HepG2 (cell line): ENCODE data around the gene CHIC2. TPM values are rescaled to one million over a fixed set of nuclear protein-coding genes. Genes with fewer than 3 reads are reported as not detected.
A peak's percentile ranks its signal among the peaks of the same experiment; 100 is the strongest.

Experiments used
- ATAC-seq: fragments of 200-7000 bp; cut with Tn5 transposase; 3 replicates; pipeline ENCODE4 v1.9.1; 2020; ENCODE audit warnings: mild to moderate bottlenecking, moderate library complexity
- BruUV-seq: library from RNA; stranded (reverse); fragments of 400-500 nt; replicated peaks from 2 replicates; lab custom pipeline; 2021; lab: Mats Ljungman, UMichigan
- CTCF ChIA-PET: fragments of 300-600 bp; formaldehyde crosslinking; extraction: SDS; loops from one replicate; lab custom pipeline; 2021; ENCODE audit warnings: low total read pairs, inconsistent platforms, low intra/inter-chr PET ratio; lab: Yijun Ruan, JAX
- POLR2A ChIA-PET: fragments of 350-600 bp; sonication (Branson Sonifier 250); formaldehyde crosslinking; loops from one replicate; lab custom pipeline; 2020; ENCODE audit warnings: antibody characterized with exemption, inconsistent platforms; lab: Yijun Ruan, JAX
- DNase-seq: peaks from one replicate; pipeline ENCODE4 v3.0.0-alpha.2; 2015; ENCODE audit warnings: low spot score
- FAIRE-seq: peaks from 3 replicates; lab custom pipeline; 2011; peaks lifted over from hg19 to GRCh38; lab: Jason Lieb, UNC
- H2AFZ ChIP-seq: one replicate; pipeline ENCODE4 v1.6.1; 2011; ENCODE audit warnings: low read length, inconsistent platforms
- H3K27ac ChIP-seq: fragments of 300-600 bp; 3 replicates; pipeline ENCODE4 v1.8.0; 2011; ENCODE audit warnings: mixed run types, mild to moderate bottlenecking, mixed read lengths, low read length, inconsistent platforms; ENCODE audit not compliant: insufficient read depth; ENCODE audit errors: extremely low read length
- H3K27me3 ChIP-seq, 2 experiments: fragments of 200-600 bp in 1 of 2; 2 replicates in 1 of 2; 3 replicates in 1 of 2; pipeline versions ENCODE4 v1.6.0 to v1.8.0; 2011; ENCODE audit warnings: low read length in 2 of 2, mild to moderate bottlenecking in 2 of 2, moderate library complexity in 2 of 2, inconsistent platforms in 1 of 2; ENCODE audit not compliant: insufficient read depth in 2 of 2, control insufficient read depth in 1 of 2
- H3K36me3 ChIP-seq, 2 experiments: fragments of 200-600 bp in 1 of 2; replicated peaks in 1 of 2; 2 replicates in 1 of 2; 3 replicates in 1 of 2; pipeline versions ENCODE4 v1.5.1 to v1.8.0; 2011; ENCODE audit warnings: low read length in 2 of 2, inconsistent platforms in 1 of 2; ENCODE audit not compliant: insufficient read depth in 2 of 2, control insufficient read depth in 1 of 2
- H3K4me1 ChIP-seq: 2 replicates; pipeline ENCODE4 v1.5.1; 2012; ENCODE audit warnings: low read length, inconsistent platforms; ENCODE audit not compliant: insufficient read depth
- H3K4me2 ChIP-seq: 2 replicates; pipeline ENCODE4 v1.6.0; 2011; ENCODE audit warnings: low read depth, low read length, inconsistent platforms
- H3K4me3 ChIP-seq, 3 experiments: fragments of 200-600 bp in 1 of 3; sonication (generic), shearing (Covaris generic) in 1 of 3; replicated peaks in 1 of 3; 2 replicates each; pipeline ENCODE4 v1.5.1; 2011 to 2016; ENCODE audit warnings: low read length in 3 of 3, inconsistent platforms in 2 of 3, low read depth in 2 of 3, mild to moderate bottlenecking in 2 of 3, control low read depth in 1 of 3, mixed read lengths in 1 of 3; ENCODE audit not compliant: insufficient read depth in 1 of 3
- H3K79me2 ChIP-seq: one replicate; pipeline ENCODE4 v1.6.1; 2011; ENCODE audit warnings: low read length, inconsistent platforms; ENCODE audit not compliant: insufficient read depth
- H3K9ac ChIP-seq: 2 replicates; pipeline ENCODE4 v1.6.0; 2011; ENCODE audit warnings: mild to moderate bottlenecking, low read depth, low read length, inconsistent platforms; ENCODE audit not compliant: insufficient read depth
- H3K9me3 ChIP-seq: 2 replicates; pipeline ENCODE4 v1.5.1; 2012; ENCODE audit warnings: mild to moderate bottlenecking, low read length
- H4K20me1 ChIP-seq: 2 replicates; pipeline ENCODE4 v1.6.0; 2011; ENCODE audit warnings: inconsistent platforms, mild to moderate bottlenecking, low read length, moderate library complexity; ENCODE audit not compliant: insufficient read depth
- DPF2 ChIP-seq: sonication (generic); formaldehyde crosslinking; IDR thresholded peaks from 2 replicates; pipeline ENCODE4 v1.4.0; 2020; ENCODE audit warnings: mild to moderate bottlenecking, low read depth, missing genetic modification reagents, borderline replicate concordance
- EP300 ChIP-seq, 3 experiments: sonication (generic) in 1 of 3; formaldehyde crosslinking in 1 of 3; IDR thresholded peaks; 2 replicates each; pipeline versions ENCODE4 v1.5.1 to v1.6.1; 2011 to 2020; ENCODE audit warnings: low read depth in 2 of 3, low read length in 2 of 3, borderline replicate concordance in 1 of 3, improper control_type of control experiment in 1 of 3, mild to moderate bottlenecking in 1 of 3, missing genetic modification reagents in 1 of 3, moderate library complexity in 1 of 3
- HDAC1 ChIP-seq: sonication (generic); formaldehyde crosslinking; IDR thresholded peaks from 2 replicates; pipeline ENCODE4 v1.5.1; 2020; ENCODE audit warnings: mild to moderate bottlenecking, missing genetic modification reagents
- SIN3A ChIP-seq: IDR thresholded peaks from 2 replicates; pipeline ENCODE4 v1.6.1; 2011; ENCODE audit warnings: low read depth, mild to moderate bottlenecking, control low read depth, low read length, borderline replicate concordance
- SMC3 ChIP-seq: IDR thresholded peaks from 2 replicates; pipeline ENCODE4 v1.6.1; 2011; ENCODE audit warnings: low read length, improper control_type of control experiment
- SOX6 ChIP-seq, 2 experiments: fragments of 450-650 bp in 1 of 2; sonication (generic) in 1 of 2; formaldehyde crosslinking in 1 of 2; IDR thresholded peaks; 2 replicates each; pipeline versions ENCODE4 v1.4.0 to v1.6.1; 2017 to 2020; ENCODE audit warnings: antibody characterized with exemption in 1 of 2, mild to moderate bottlenecking in 1 of 2, missing genetic modification reagents in 1 of 2
- SPEN ChIP-seq: sonication (generic); formaldehyde crosslinking; IDR thresholded peaks from 2 replicates; pipeline ENCODE4 v1.5.1; 2020; ENCODE audit warnings: low read depth, mild to moderate bottlenecking, missing genetic modification reagents
- THAP11 ChIP-seq: IDR thresholded peaks from 2 replicates; pipeline ENCODE4 v1.6.1; 2016; ENCODE audit warnings: missing biosample characterization, missing genetic modification reagents
- ZBTB3 ChIP-seq: sonication (generic); formaldehyde crosslinking; IDR thresholded peaks from 2 replicates; pipeline ENCODE4 v1.4.0; 2020; ENCODE audit warnings: low read depth, mild to moderate bottlenecking, moderate library complexity, missing genetic modification reagents, borderline replicate concordance
- ZFAT ChIP-seq: sonication (generic); formaldehyde crosslinking; conservative IDR thresholded peaks from 2 replicates; pipeline ENCODE4 v1.8.1; 2023; ENCODE audit warnings: missing genetic modification reagents, inconsistent platforms
- ZNF274 ChIP-seq: sonication (generic); formaldehyde crosslinking; IDR thresholded peaks from 2 replicates; pipeline ENCODE4 v1.5.1; 2020; ENCODE audit warnings: mild to moderate bottlenecking, missing genetic modification reagents
- ZNF674 ChIP-seq: sonication (generic); formaldehyde crosslinking; IDR thresholded peaks from 2 replicates; pipeline ENCODE4 v1.5.0; 2020; ENCODE audit warnings: low read depth, mild to moderate bottlenecking, missing genetic modification reagents
- ZNF780A ChIP-seq: sonication (generic); formaldehyde crosslinking; IDR thresholded peaks from 2 replicates; pipeline ENCODE4 v1.8.0; 2022; ENCODE audit warnings: mild to moderate bottlenecking, missing genetic modification reagents, moderate library complexity
- ZSCAN20 ChIP-seq: sonication (generic); formaldehyde crosslinking; IDR thresholded peaks from 2 replicates; pipeline ENCODE4 v1.4.0; 2020; ENCODE audit warnings: missing genetic modification reagents, mild to moderate bottlenecking, borderline replicate concordance
- WGBS: methylation state at CpG from one replicate; pipeline ENCODE4 v1.1.6; 2017; ENCODE audit warnings: low lambda C conversion rate; 5-methylcytosine and 5-hydroxymethylcytosine counted together
- in situ Hi-C: cut with HindIII; loops from 2 replicates; pipeline ENCODE4 v1.10.0; 2017; ENCODE audit warnings: low pct_unique_long_range_greater_than_20kb; ENCODE audit not compliant: extremely low pct_ligation_motif_present
- intact Hi-C: fragments of 100-400 bp; cut with micrococcal nuclease; formaldehyde crosslinking; loops from one replicate; pipeline ENCODE4 v1.10.0; 2022; ENCODE audit not compliant: unreplicated experiment
- polyA plus RNA-seq, 8 experiments: library from polyadenylated mRNA; depleted of rRNA in 3 of 8; stranded (reverse) in 7 of 8; unstranded in 1 of 8; fragments of >200 nt; fragmentation: Illumina TruSeq in 4 of 8; extraction: Trizol in 4 of 8; gene quantifications; 2 replicates each; pipeline versions ENCODE4 v1.2.1 to v1.2.3, GENCODE V29; 2011 to 2016; ENCODE audit warnings: low read depth in 4 of 8, missing spikeins in 1 of 8, mixed read lengths in 1 of 8; ENCODE audit not compliant: insufficient read depth in 1 of 8
- total RNA-seq, 5 experiments: library from RNA; depleted of rRNA; stranded (reverse); fragments of >200 nt; fragmentation: Illumina TruSeq; extraction: Trizol; gene quantifications; 2 replicates each; pipeline ENCODE4 v1.2.3, GENCODE V29; 2016; ENCODE audit warnings: low read depth in 1 of 5
- TF ChIP-seq, protein P1 (sequence below): sonication (generic); formaldehyde crosslinking; conservative IDR thresholded peaks from 2 replicates; pipeline ENCODE4 v1.4.0; 2020; ENCODE audit warnings: mild to moderate bottlenecking, missing genetic modification reagents, moderate library complexity
- TF ChIP-seq, protein P2 (sequence below): conservative IDR thresholded peaks from 2 replicates; pipeline ENCODE4 v1.6.1; 2018; ENCODE audit warnings: missing genetic modification reagents
- TF ChIP-seq, protein P3 (sequence below): sonication (generic); formaldehyde crosslinking; IDR thresholded peaks from 2 replicates; pipeline ENCODE4 v1.8.0; 2022; ENCODE audit warnings: mild to moderate bottlenecking, missing genetic modification reagents

The CHIC2 gene
- total and polyA plus RNA-seq, 2 of the 13 experiments (the other 11 are each of a cell fraction or from before 2014, with no cell fraction given): 10.0 to 17.2 TPM

DNA sequence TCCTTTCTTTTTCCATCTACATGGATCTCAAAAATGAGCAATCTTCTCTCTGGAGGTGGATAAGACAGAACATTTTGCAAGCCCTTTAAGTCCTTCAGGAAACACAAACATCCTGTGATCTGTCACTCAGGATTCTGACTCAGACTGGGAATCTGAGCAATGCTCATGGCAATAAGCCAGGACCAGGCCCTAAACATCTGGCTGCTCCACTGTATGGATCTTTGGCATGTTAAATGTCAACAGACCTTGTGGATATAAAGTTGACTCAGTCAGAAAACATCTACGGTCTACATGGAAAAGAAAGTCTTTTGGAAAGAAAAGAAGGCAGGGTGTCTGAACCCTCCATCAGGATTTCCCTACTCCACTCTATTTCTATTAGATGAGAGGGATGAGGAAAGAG is 17.8 kb upstream of the CHIC2 start:
- no peak overlapping the region for H3K9ac ChIP-seq
- BruUV-seq: no TSS peak
- H2AFZ ChIP-seq: no peak overlapping the region
- CTCF ChIA-PET: interaction anchor here (0.8 kb wide), 1 partner anchor 8 kb away, joined by 3 read pairs; no protein-coding TSS in a partner anchor
- peak overlapping the region; percentile 46 for H3K27ac ChIP-seq
- POLR2A ChIA-PET: no interaction called here
- H3K9me3 ChIP-seq: no peaks in the 10 kb centered on the region
- no peaks in the 10 kb centered on the region for H3K27me3 ChIP-seq
- in situ Hi-C loops: no loop called here
- no peaks in the 10 kb centered on the region for H3K36me3 ChIP-seq
- DNase-seq (peak; percentile 95), FAIRE-seq (peak; percentile 69), ATAC-seq (peak; percentile 93)
- no peaks in the 10 kb centered on the region for H4K20me1 ChIP-seq
- no peak overlapping the region; a peak in 1 of 6 replicates for H3K4me3 ChIP-seq
- intact Hi-C loops: loop anchor here (2.0 kb wide), 1 partner anchor 17 kb away; the partner anchor contains the start of gene CHIC2
- 0% methylated on average over 1 of the region's 1 CpG for WGBS
- no peaks in the 10 kb centered on the region for H3K79me2 ChIP-seq
- H3K4me2 ChIP-seq: peak overlapping the region; percentile 21
- H3K4me1 ChIP-seq: peaks cover 49% of the 10 kb centered on the region
- TF ChIP-seq, protein P1, sequence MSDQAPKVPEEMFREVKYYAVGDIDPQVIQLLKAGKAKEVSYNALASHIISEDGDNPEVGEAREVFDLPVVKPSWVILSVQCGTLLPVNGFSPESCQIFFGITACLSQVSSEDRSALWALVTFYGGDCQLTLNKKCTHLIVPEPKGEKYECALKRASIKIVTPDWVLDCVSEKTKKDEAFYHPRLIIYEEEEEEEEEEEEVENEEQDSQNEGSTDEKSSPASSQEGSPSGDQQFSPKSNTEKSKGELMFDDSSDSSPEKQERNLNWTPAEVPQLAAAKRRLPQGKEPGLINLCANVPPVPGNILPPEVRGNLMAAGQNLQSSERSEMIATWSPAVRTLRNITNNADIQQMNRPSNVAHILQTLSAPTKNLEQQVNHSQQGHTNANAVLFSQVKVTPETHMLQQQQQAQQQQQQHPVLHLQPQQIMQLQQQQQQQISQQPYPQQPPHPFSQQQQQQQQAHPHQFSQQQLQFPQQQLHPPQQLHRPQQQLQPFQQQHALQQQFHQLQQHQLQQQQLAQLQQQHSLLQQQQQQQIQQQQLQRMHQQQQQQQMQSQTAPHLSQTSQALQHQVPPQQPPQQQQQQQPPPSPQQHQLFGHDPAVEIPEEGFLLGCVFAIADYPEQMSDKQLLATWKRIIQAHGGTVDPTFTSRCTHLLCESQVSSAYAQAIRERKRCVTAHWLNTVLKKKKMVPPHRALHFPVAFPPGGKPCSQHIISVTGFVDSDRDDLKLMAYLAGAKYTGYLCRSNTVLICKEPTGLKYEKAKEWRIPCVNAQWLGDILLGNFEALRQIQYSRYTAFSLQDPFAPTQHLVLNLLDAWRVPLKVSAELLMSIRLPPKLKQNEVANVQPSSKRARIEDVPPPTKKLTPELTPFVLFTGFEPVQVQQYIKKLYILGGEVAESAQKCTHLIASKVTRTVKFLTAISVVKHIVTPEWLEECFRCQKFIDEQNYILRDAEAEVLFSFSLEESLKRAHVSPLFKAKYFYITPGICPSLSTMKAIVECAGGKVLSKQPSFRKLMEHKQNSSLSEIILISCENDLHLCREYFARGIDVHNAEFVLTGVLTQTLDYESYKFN (CRISPR knock-in tag): peak; percentile 78
- TF ChIP-seq, protein P2, sequence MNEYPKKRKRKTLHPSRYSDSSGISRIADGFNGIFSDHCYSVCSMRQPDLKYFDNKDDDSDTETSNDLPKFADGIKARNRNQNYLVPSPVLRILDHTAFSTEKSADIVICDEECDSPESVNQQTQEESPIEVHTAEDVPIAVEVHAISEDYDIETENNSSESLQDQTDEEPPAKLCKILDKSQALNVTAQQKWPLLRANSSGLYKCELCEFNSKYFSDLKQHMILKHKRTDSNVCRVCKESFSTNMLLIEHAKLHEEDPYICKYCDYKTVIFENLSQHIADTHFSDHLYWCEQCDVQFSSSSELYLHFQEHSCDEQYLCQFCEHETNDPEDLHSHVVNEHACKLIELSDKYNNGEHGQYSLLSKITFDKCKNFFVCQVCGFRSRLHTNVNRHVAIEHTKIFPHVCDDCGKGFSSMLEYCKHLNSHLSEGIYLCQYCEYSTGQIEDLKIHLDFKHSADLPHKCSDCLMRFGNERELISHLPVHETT: 0 out of 2 replicates have a peak, but pooled peaks have one; percentile 36
- TF ChIP-seq ZNF780A (CRISPR knock-in tag): no peak
- peak; percentile 67 for TF ChIP-seq THAP11 (CRISPR knock-in tag)
- TF ChIP-seq ZFAT (CRISPR knock-in tag): no peak
- TF ChIP-seq ZNF674 (CRISPR knock-in tag): no peak
- peak; percentile 42; the same call in 1 of the 2 replicates for TF ChIP-seq ZBTB3
- TF ChIP-seq, protein P3, sequence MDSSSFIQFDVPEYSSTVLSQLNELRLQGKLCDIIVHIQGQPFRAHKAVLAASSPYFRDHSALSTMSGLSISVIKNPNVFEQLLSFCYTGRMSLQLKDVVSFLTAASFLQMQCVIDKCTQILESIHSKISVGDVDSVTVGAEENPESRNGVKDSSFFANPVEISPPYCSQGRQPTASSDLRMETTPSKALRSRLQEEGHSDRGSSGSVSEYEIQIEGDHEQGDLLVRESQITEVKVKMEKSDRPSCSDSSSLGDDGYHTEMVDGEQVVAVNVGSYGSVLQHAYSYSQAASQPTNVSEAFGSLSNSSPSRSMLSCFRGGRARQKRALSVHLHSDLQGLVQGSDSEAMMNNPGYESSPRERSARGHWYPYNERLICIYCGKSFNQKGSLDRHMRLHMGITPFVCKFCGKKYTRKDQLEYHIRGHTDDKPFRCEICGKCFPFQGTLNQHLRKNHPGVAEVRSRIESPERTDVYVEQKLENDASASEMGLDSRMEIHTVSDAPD (CRISPR knock-in tag): no peak
- TF ChIP-seq SOX6 (IDR thresholded peaks at IDR 0.05): no peak
- peak; percentile 81 for TF ChIP-seq SOX6 (CRISPR knock-in tag; IDR thresholded peaks at IDR 0.05)
- no peak for TF ChIP-seq SIN3A
- TF ChIP-seq ZSCAN20 (CRISPR knock-in tag): no peak
- 0 out of 2 replicates have a peak, but pooled peaks have one; percentile 30 for TF ChIP-seq SPEN (CRISPR knock-in tag)
- TF ChIP-seq DPF2 (CRISPR knock-in tag): peak; percentile 60; the same call in 1 of the 2 replicates
- no peak for TF ChIP-seq ZNF274 (CRISPR knock-in tag)
- peak in 1 of 2 experiments; percentile 87; a peak in 2 of 4 replicates for TF ChIP-seq EP300 (IDR thresholded peaks at IDR 0.05; ENCODE audit: low read depth in 2 of 2, low read length in 2 of 2)
- peak; percentile 75; the same call in 1 of the 2 replicates for TF ChIP-seq EP300 (CRISPR knock-in tag; IDR thresholded peaks at IDR 0.05; ENCODE audit: borderline replicate concordance)
- peak; percentile 68 for TF ChIP-seq HDAC1
- peak; percentile 22; the same call in 1 of the 2 replicates for TF ChIP-seq SMC3
